Heart left ventricle (tissue), 13 donors: ENCODE data around the gene ACVR2A.

Source experiments
- POLR2A ChIP-seq, 2 donors: fragments of 450-650 bp; IDR thresholded peaks; one replicate each; pipeline ENCODE4 v1.6.1; 2017; ENCODE audit warnings: antibody characterized with exemption in 2 of 2, mild to moderate bottlenecking in 2 of 2, moderate library complexity in 2 of 2
- TF ChIP-seq, protein P1 (sequence below), 12 donors: fragments of 200-600 bp; sonication (generic) in 4 of 12; IDR thresholded peaks; one replicate each; pipeline versions ENCODE4 v1.5.0 to v1.8.0; 2018 to 2022; ENCODE audit warnings: antibody characterized with exemption in 12 of 12, mild to moderate bottlenecking in 5 of 12
- donor health status: ischemic (EF 13 %, LVEDD 7.1; RV severe dilation, severe dysfunction).
- donor health status: DM: no; HTN: yes; CAD: no.
- donor health status: DM: no; HTN: no; CAD: no.
- donor health status: ischemic (EF 25% LVEDD 6.9; RV normal size, moderate dysfunction).
- donor health status: ischemic (EF 25% LVEDD 5.7; RV mildly dilated, moderate dysfunction).
- donor health status: ischemic (EF 35%, LVEDD 5.7; RV mildly dilated, moderate dysfunction).
- donor health status: nonischemic (EF 11% LVEDD 7.7; RV severe dilation, severe dysfunction).
- donor health status: DM: yes; HTN: yes; CAD: no.
- donor health status: PGD.
- donor health status: ischemic (EF 29% LVEDD 5.4; RV normal size, mild dysfunction).
- donor health status: nonischemic (EF 23%, LVEDD 6.1; RV moderate dilation, normal function).

- TF ChIP-seq, protein P1, sequence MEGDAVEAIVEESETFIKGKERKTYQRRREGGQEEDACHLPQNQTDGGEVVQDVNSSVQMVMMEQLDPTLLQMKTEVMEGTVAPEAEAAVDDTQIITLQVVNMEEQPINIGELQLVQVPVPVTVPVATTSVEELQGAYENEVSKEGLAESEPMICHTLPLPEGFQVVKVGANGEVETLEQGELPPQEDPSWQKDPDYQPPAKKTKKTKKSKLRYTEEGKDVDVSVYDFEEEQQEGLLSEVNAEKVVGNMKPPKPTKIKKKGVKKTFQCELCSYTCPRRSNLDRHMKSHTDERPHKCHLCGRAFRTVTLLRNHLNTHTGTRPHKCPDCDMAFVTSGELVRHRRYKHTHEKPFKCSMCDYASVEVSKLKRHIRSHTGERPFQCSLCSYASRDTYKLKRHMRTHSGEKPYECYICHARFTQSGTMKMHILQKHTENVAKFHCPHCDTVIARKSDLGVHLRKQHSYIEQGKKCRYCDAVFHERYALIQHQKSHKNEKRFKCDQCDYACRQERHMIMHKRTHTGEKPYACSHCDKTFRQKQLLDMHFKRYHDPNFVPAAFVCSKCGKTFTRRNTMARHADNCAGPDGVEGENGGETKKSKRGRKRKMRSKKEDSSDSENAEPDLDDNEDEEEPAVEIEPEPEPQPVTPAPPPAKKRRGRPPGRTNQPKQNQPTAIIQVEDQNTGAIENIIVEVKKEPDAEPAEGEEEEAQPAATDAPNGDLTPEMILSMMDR (IDR thresholded peaks at IDR 0.05): no peak
- TF ChIP-seq POLR2A (IDR thresholded peaks at IDR 0.05): no peak
Observed at GRCh38 chr2:147886136-147886535, 41.3 kb downstream of the ACVR2A start.
